ENCODE data around the gene CAPN12. TPM values are rescaled to one million over a fixed set of nuclear protein-coding genes. Genes with fewer than 3 reads are reported as not detected.
A peak's percentile ranks its signal among the peaks of the same experiment; 100 is the strongest.

Gene CAPN12
- total RNA-seq, 1 donor from 2014 or later: 12.4 TPM

DNA sequence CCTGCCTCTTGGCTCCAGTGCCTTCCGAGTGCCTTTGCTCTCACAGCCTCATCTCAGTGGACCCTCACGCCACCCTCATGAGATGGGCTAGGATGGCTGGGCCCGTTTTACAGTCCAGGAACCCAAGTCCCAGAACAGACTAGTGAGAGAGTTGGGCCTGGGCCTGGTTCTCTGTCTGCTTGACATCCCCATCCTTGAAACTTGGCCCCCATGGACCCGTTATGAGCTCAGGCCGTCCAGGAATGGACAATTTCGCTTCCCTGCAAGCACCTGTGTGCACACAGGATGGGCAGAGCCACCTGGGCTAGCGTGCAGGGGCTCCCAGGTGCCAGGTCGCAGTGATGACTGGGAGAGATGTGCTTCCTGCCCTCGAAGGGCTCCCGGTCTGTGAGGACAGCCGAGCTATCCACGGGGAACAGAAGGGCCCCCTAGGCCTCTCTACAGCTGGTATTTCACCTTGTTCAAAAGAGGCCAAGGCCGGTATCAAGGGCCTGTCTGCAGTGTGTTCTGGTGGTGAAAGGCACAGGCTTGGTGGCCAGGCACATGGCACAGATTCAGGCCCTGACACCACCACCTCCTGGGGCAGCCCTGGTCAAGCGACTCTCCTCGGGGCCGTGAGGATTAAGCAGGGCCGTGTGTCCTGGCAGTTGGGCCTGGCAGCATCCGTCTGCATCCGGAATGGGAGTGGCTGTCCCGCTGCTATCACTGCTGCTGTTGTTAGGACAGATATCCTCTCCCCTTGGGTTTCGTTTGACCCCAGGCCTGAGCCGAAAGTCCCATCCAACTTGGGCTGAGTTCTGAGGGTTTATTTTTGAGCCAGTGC is 38.9 kb downstream of the CAPN12 start:
- ChIA-PET POLR2A (no interaction called here), CTCF (no interaction called here)
- intact Hi-C loops (cut with micrococcal nuclease): no loop called here
- no peak for TF ChIP-seq CTCF (IDR thresholded peaks at IDR 0.05)
- no peaks in the 10 kb centered on the region for H3K27me3 Mint-ChIP-seq
- H3K9me3 Mint-ChIP-seq: no peaks in the 10 kb centered on the region
- peaks cover 87% of the 10 kb centered on the region for H3K36me3 Mint-ChIP-seq (ENCODE audit: low read depth)
- H3K4me3 Mint-ChIP-seq: no peak overlapping the region
- DNase-seq (no peak), ATAC-seq (ENCODE audit: low read depth) (no peak)
- no peaks in the 10 kb centered on the region for H3K4me1 Mint-ChIP-seq
- H3K27ac Mint-ChIP-seq: no peak overlapping the region

GRCh38 chr19:38704488-38705026 is 39.7 kb downstream of the CAPN12 start:
- intact Hi-C loops (cut with micrococcal nuclease): no loop called here
- DNase-seq (no peak), ATAC-seq (ENCODE audit: low read depth) (no peak)
- CTCF ChIA-PET: no interaction called here
- H3K27ac Mint-ChIP-seq: peak overlapping the region; percentile 12
- no peaks in the 10 kb centered on the region for H3K4me1 Mint-ChIP-seq
- POLR2A ChIA-PET: no interaction called here
- TF ChIP-seq CTCF (IDR thresholded peaks at IDR 0.05): no peak
- no peaks in the 10 kb centered on the region for H3K27me3 Mint-ChIP-seq
- H3K36me3 Mint-ChIP-seq (ENCODE audit: low read depth): peaks cover 83% of the 10 kb centered on the region
- H3K9me3 Mint-ChIP-seq: no peaks in the 10 kb centered on the region
- no peak overlapping the region for H3K4me3 Mint-ChIP-seq

- H3K27ac Mint-ChIP-seq: no peak overlapping the region
- H3K9me3 Mint-ChIP-seq: no peaks in the 10 kb centered on the region
- no peak overlapping the region for H3K4me3 Mint-ChIP-seq
- no peaks in the 10 kb centered on the region for H3K27me3 Mint-ChIP-seq
- no peak for TF ChIP-seq CTCF (IDR thresholded peaks at IDR 0.05)
- H3K4me1 Mint-ChIP-seq: no peaks in the 10 kb centered on the region
- DNase-seq (no peak), ATAC-seq (ENCODE audit: low read depth) (no peak)
- ChIA-PET POLR2A (no interaction called here), CTCF (no interaction called here)
- peaks cover 75% of the 10 kb centered on the region for H3K36me3 Mint-ChIP-seq (ENCODE audit: low read depth)
- intact Hi-C loops (cut with micrococcal nuclease): no loop called here
Measured at GRCh38 chr19:38703509-38703908, 40.8 kb downstream of the CAPN12 start.

- ChIA-PET POLR2A (no interaction called here), CTCF (no interaction called here)
- TF ChIP-seq CTCF (IDR thresholded peaks at IDR 0.05): no peak
- DNase-seq: no peak
- H3K4me1 Mint-ChIP-seq: peaks cover 2% of the 10 kb centered on the region
- ATAC-seq (ENCODE audit: low read depth): no peak
- intact Hi-C loops (cut with micrococcal nuclease): no loop called here
- no peaks in the 10 kb centered on the region for H3K9me3 Mint-ChIP-seq
- H3K36me3 Mint-ChIP-seq (ENCODE audit: low read depth): peaks cover 63% of the 10 kb centered on the region
- no peak overlapping the region for H3K4me3 Mint-ChIP-seq
- no peaks in the 10 kb centered on the region for H3K27me3 Mint-ChIP-seq
- H3K27ac Mint-ChIP-seq: no peak overlapping the region
Measured at GRCh38 chr19:38702278-38702677, 42.0 kb downstream of the CAPN12 start.

GRCh38 chr19:38701455-38702063 is 42.7 kb downstream of the CAPN12 start:
- POLR2A ChIA-PET: no interaction called here
- CTCF ChIA-PET: no interaction called here
- Mint-ChIP-seq H3K9me3 (no peaks in the 10 kb centered on the region), H3K4me3 (no peak overlapping the region), H3K27me3 (no peaks in the 10 kb centered on the region), H3K4me1 (peaks cover 6% of the 10 kb centered on the region), H3K36me3 (ENCODE audit: low read depth) (peaks cover 61% of the 10 kb centered on the region), H3K27ac (no peak overlapping the region)
- intact Hi-C loops (cut with micrococcal nuclease): no loop called here
- ATAC-seq (ENCODE audit: low read depth) (no peak), DNase-seq (no peak)
- TF ChIP-seq CTCF (IDR thresholded peaks at IDR 0.05): no peak
